ENCODE measurements around the gene UNC79.

UNC79 gene

GRCh38 chr14:93693914-93694313 lies 263.2 kb downstream of the UNC79 start:
- no peak for TF ChIP-seq CTCF (IDR thresholded peaks at IDR 0.05; ENCODE audit: extremely low read depth, insufficient read depth, missing control alignments)
- DNase-seq (ENCODE audit: low spot score), result no peak
- in situ Hi-C loops (cut with MboI; ENCODE audit: low pct_unique_long_range_greater_than_20kb, low sequenced_read_pairs, unreplicated experiment), result no loop called here

GRCh38 chr14:93700928-93701327 lies 270.2 kb downstream of the UNC79 start:
- DNase-seq (ENCODE audit: low spot score), result no peak
- no peak for TF ChIP-seq CTCF (IDR thresholded peaks at IDR 0.05; ENCODE audit: extremely low read depth, insufficient read depth, missing control alignments)
- in situ Hi-C loops (cut with MboI; ENCODE audit: low pct_unique_long_range_greater_than_20kb, low sequenced_read_pairs, unreplicated experiment), result no loop called here

- no peak for DNase-seq (ENCODE audit: low spot score)
- in situ Hi-C loops (cut with MboI; ENCODE audit: low pct_unique_long_range_greater_than_20kb, low sequenced_read_pairs, unreplicated experiment), result no loop called here
- no peak for TF ChIP-seq CTCF (IDR thresholded peaks at IDR 0.05; ENCODE audit: extremely low read depth, insufficient read depth, missing control alignments)
These were observed 270.8 kb downstream of the UNC79 start for GRCh38 chr14:93701562-93701961.

- DNase-seq (ENCODE audit: low spot score), result no peak
- TF ChIP-seq CTCF (IDR thresholded peaks at IDR 0.05; ENCODE audit: extremely low read depth, insufficient read depth, missing control alignments), result no peak
- in situ Hi-C loops (cut with MboI; ENCODE audit: low pct_unique_long_range_greater_than_20kb, low sequenced_read_pairs, unreplicated experiment), result no loop called here
These were observed 272.2 kb downstream of the UNC79 start for GRCh38 chr14:93702946-93703345.

GRCh38 chr14:93703941-93704340 lies 273.2 kb downstream of the UNC79 start:
- no peak for TF ChIP-seq CTCF (IDR thresholded peaks at IDR 0.05; ENCODE audit: extremely low read depth, insufficient read depth, missing control alignments)
- in situ Hi-C loops (cut with MboI; ENCODE audit: low pct_unique_long_range_greater_than_20kb, low sequenced_read_pairs, unreplicated experiment), result no loop called here
- DNase-seq (ENCODE audit: low spot score), result no peak

GRCh38 chr14:93705513-93706156 lies 274.9 kb downstream of the UNC79 start:
- no peak for TF ChIP-seq CTCF (IDR thresholded peaks at IDR 0.05; ENCODE audit: extremely low read depth, insufficient read depth, missing control alignments)
- DNase-seq (ENCODE audit: low spot score), result no peak
- in situ Hi-C loops (cut with MboI; ENCODE audit: low pct_unique_long_range_greater_than_20kb, low sequenced_read_pairs, unreplicated experiment), result no loop called here
